Measurements from ENCODE around the gene TNIP1. TPM values are rescaled to one million over a fixed set of nuclear protein-coding genes. Genes with fewer than 3 reads are reported as not detected.

The TNIP1 gene
- total RNA-seq, 1 donor from 2014 or later, result 304 TPM

DNA sequence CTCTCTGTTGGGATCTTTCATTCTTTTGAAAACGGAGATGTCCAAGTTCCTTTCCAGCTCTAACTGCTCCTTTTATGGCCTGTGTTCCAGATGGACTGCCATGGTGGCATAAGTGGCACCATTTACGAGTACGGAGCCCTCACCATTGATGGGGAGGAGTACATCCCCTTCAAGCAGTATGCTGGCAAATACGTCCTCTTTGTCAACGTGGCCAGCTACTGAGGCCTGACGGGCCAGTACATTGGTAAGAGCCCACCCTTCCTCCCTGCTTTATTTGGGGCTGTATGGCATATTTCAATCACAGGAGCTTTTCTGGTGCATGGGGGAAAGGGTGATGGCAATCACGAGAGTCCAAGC lies 55.6 kb downstream of the TNIP1 start:
- H3K36me3 Mint-ChIP-seq (ENCODE audit: low read depth), result peaks cover 47% of the 10 kb centered on the region
- peaks cover 6% of the 10 kb centered on the region for H3K27me3 Mint-ChIP-seq (ENCODE audit: insufficient read depth)
- no peaks in the 10 kb centered on the region for H3K9me3 Mint-ChIP-seq
- intact Hi-C loops (cut with micrococcal nuclease), result no loop called here
- peaks cover 6% of the 10 kb centered on the region for H3K4me1 Mint-ChIP-seq (ENCODE audit: low read depth)
- H3K27ac Mint-ChIP-seq, result no peak overlapping the region
- no peak overlapping the region for H3K4me3 Mint-ChIP-seq
- DNase-seq (ENCODE audit: low spot score), result no peak

DNA sequence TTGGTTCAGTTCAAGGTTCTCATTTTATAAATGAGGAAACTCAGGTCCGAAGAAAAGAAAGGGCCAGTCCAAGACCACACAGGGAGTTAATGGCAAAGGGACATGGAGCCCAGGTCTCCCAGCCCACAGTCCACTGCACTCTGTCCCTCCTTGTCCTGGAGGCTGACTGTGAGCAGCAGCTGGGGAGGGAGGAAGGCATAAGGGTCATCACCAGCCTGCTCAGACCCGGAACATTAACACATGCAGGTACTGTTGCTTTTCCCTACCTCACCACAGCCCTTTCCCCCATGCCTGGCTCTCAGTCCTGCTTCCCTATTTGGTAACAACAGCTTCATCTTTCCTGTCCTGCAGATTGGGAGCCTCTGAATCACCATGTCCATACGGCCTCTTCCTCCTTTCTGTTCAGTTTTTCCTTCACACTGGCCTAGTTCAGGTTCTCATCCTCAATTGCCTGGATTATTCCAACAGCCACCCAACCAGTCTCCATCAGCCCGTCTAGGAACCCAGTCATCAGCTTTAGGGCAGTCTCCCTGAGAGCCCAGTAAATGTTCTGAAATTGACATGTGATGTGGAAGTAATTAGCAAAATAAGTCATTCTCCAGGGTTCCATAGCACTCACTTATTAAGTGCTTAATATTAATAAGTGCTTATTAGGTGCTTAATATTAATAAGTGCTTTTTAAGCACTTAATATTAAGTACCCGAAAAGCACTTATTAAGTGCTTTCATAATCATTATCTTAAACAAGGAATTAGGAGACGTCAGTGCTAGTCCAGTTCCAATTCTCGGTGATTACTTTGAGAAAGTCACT lies 56.2 kb downstream of the TNIP1 start:
- peak overlapping the region; percentile 8 for H3K27ac Mint-ChIP-seq
- DNase-seq (ENCODE audit: low spot score), result no peak
- no peak overlapping the region for H3K4me3 Mint-ChIP-seq
- no peaks in the 10 kb centered on the region for H3K9me3 Mint-ChIP-seq
- intact Hi-C loops (cut with micrococcal nuclease), result no loop called here
- peaks cover 12% of the 10 kb centered on the region for H3K27me3 Mint-ChIP-seq (ENCODE audit: insufficient read depth)
- peaks cover 46% of the 10 kb centered on the region for H3K36me3 Mint-ChIP-seq (ENCODE audit: low read depth)
- peaks cover 7% of the 10 kb centered on the region for H3K4me1 Mint-ChIP-seq (ENCODE audit: low read depth)

GRCh38 chr5:151023651-151024050 lies 57.2 kb downstream of the TNIP1 start:
- no peak overlapping the region for H3K27ac Mint-ChIP-seq
- H3K36me3 Mint-ChIP-seq (ENCODE audit: low read depth), result peaks cover 43% of the 10 kb centered on the region
- no peak overlapping the region for H3K4me3 Mint-ChIP-seq
- DNase-seq (ENCODE audit: low spot score), result no peak
- intact Hi-C loops (cut with micrococcal nuclease), result no loop called here
- no peaks in the 10 kb centered on the region for H3K9me3 Mint-ChIP-seq
- H3K27me3 Mint-ChIP-seq (ENCODE audit: insufficient read depth), result peaks cover 15% of the 10 kb centered on the region
- peaks cover 17% of the 10 kb centered on the region for H3K4me1 Mint-ChIP-seq (ENCODE audit: low read depth)

GRCh38 chr5:151023047-151023615 lies 57.7 kb downstream of the TNIP1 start:
- DNase-seq (ENCODE audit: low spot score), result no peak
- Mint-ChIP-seq H3K27ac (no peak overlapping the region), H3K27me3 (ENCODE audit: insufficient read depth) (peaks cover 15% of the 10 kb centered on the region), H3K4me3 (no peak overlapping the region), H3K4me1 (ENCODE audit: low read depth) (peaks cover 17% of the 10 kb centered on the region), H3K9me3 (no peaks in the 10 kb centered on the region), H3K36me3 (ENCODE audit: low read depth) (peaks cover 39% of the 10 kb centered on the region)
- intact Hi-C loops (cut with micrococcal nuclease), result no loop called here

DNA sequence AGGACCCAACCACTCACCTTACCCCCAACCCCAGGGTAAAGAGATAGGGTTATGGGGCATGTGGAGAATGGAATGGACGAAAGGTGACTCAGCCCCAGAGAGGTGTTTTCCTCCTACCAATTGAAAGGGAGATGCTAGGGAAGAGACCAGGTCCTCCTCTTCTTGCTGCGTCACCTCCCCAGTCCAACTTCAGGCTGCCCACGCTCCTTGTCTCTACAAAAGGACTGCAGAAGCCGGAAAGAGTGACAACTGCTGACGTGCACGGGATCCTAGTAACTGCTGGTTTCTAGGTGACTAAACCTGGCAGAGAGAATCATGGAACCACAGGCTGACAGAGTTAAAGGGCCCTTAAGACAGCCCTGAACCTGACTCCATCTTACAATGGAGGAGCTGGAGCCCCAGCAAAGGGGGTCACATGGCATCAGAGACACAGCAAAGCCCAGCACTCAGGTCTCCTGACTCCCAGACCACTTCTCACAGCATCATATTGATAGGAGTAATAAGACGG lies 58.3 kb downstream of the TNIP1 start:
- DNase-seq (ENCODE audit: low spot score), result no peak
- Mint-ChIP-seq H3K4me3 (no peak overlapping the region), H3K27ac (no peak overlapping the region), H3K4me1 (ENCODE audit: low read depth) (peaks cover 17% of the 10 kb centered on the region), H3K36me3 (ENCODE audit: low read depth) (peaks cover 40% of the 10 kb centered on the region), H3K9me3 (no peaks in the 10 kb centered on the region), H3K27me3 (ENCODE audit: insufficient read depth) (peaks cover 15% of the 10 kb centered on the region)
- intact Hi-C loops (cut with micrococcal nuclease), result no loop called here

DNA sequence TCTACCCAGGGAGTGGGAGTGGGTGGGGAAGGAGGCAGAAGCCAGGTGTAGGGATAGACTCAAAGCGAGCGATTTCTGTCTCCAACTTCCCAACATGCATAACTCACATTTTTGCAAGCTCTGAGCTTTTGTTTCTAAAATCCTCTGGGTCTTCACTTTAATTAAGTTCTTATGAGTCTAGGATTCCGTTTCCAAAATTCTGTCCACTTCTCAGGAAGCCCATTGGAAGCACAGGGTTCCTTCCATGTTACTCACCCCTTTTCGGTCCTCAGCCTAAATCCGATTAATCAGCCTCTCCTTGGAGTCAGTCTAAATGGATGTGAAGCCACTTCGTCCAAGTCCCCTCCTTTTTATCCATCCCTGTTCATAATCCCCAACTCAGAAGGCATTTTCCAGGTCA lies 59.1 kb downstream of the TNIP1 start:
- intact Hi-C loops (cut with micrococcal nuclease), result no loop called here
- Mint-ChIP-seq H3K27ac (no peak overlapping the region), H3K36me3 (ENCODE audit: low read depth) (peaks cover 44% of the 10 kb centered on the region), H3K27me3 (ENCODE audit: insufficient read depth) (peaks cover 15% of the 10 kb centered on the region), H3K4me1 (ENCODE audit: low read depth) (peaks cover 17% of the 10 kb centered on the region), H3K9me3 (no peaks in the 10 kb centered on the region), H3K4me3 (no peak overlapping the region)
- DNase-seq (ENCODE audit: low spot score), result no peak

DNA sequence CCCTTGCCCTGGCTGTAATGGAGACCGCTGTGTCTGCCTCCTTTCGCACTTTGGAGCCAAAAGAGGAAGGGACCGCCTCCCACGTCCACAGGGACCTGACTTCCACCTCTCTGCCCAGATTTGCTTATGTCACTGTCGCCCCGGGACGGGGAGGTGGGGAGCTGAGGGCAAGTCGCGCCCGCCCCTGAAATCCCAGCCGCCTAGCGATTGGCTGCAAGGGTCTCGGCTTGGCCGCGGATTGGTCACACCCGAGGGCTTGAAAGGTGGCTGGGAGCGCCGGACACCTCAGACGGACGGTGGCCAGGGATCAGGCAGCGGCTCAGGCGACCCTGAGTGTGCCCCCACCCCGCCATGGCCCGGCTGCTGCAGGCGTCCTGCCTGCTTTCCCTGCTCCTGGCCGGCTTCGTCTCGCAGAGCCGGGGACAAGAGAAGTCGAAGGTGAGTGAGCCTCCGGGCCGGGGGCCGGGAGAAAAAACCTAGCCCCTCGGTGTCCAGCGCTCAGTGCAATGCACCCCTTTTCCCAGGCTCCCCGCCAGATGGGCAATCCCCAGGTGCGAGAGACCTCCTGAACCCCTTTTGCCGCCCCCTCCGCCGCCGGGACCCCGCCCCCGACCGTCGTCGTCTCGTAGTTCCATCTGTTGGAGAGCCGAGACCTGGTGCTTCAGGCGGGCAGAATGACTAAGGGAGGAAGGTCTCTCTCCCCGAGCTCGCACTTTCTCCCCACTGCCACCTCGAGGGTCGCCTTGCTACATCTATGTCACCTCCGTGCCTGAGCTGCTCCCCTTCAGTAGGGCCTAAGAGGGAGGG lies 60.3 kb downstream of the TNIP1 start, which contains the start of gene GPX3:
GPX3 (plus strand) TSS at position 288 of the 807 bp plus-strand sequence; CDS start at position 352, 64 bp downstream.
- Mint-ChIP-seq H3K36me3 (ENCODE audit: low read depth) (peaks cover 34% of the 10 kb centered on the region), H3K4me1 (ENCODE audit: low read depth) (peaks cover 22% of the 10 kb centered on the region), H3K9me3 (no peaks in the 10 kb centered on the region), H3K27ac (no peak within 1 kb of the TSS), H3K27me3 (ENCODE audit: insufficient read depth) (peaks cover 15% of the 10 kb centered on the region), H3K4me3 (no peak within 1 kb of the TSS)
- no peak for DNase-seq (ENCODE audit: low spot score)
- intact Hi-C loops (cut with micrococcal nuclease), result no loop called here

DNA sequence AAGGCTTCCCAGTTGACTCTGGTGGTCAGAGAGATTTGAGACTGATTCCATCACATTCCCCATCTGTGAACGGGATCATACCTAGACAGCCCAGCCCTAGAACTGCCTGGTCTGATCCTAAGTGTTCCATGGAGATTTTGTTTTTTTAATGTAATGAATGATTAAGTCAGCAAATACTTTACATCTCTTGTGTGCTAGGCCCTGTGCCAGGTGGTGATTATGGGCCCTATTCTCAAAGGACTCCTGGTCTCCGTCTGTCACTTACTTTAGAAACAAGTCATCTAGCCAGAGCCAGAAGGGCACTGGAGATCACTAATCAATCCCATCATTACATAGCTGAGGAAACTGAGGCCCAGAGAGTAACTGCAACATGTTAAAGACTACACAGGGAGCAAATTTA lies 61.5 kb downstream of the TNIP1 start:
- intact Hi-C loops (cut with micrococcal nuclease), result no loop called here
- peaks cover 22% of the 10 kb centered on the region for H3K4me1 Mint-ChIP-seq (ENCODE audit: low read depth)
- no peak for DNase-seq (ENCODE audit: low spot score)
- no peak overlapping the region for H3K4me3 Mint-ChIP-seq
- peaks cover 26% of the 10 kb centered on the region for H3K36me3 Mint-ChIP-seq (ENCODE audit: low read depth)
- peaks cover 13% of the 10 kb centered on the region for H3K27me3 Mint-ChIP-seq (ENCODE audit: insufficient read depth)
- no peak overlapping the region for H3K27ac Mint-ChIP-seq
- H3K9me3 Mint-ChIP-seq, result no peaks in the 10 kb centered on the region

GRCh38 chr5:151018846-151019245 lies 62.0 kb downstream of the TNIP1 start:
- peaks cover 22% of the 10 kb centered on the region for H3K4me1 Mint-ChIP-seq (ENCODE audit: low read depth)
- H3K27me3 Mint-ChIP-seq (ENCODE audit: insufficient read depth), result peaks cover 13% of the 10 kb centered on the region
- no peak for DNase-seq (ENCODE audit: low spot score)
- intact Hi-C loops (cut with micrococcal nuclease), result no loop called here
- H3K27ac Mint-ChIP-seq, result no peak overlapping the region
- peaks cover 22% of the 10 kb centered on the region for H3K36me3 Mint-ChIP-seq (ENCODE audit: low read depth)
- no peaks in the 10 kb centered on the region for H3K9me3 Mint-ChIP-seq
- H3K4me3 Mint-ChIP-seq, result no peak overlapping the region

GRCh38 chr5:151017897-151018296 lies 62.9 kb downstream of the TNIP1 start:
- no peaks in the 10 kb centered on the region for H3K9me3 Mint-ChIP-seq
- intact Hi-C loops (cut with micrococcal nuclease), result no loop called here
- DNase-seq (ENCODE audit: low spot score), result no peak
- peaks cover 18% of the 10 kb centered on the region for H3K36me3 Mint-ChIP-seq (ENCODE audit: low read depth)
- peaks cover 13% of the 10 kb centered on the region for H3K27me3 Mint-ChIP-seq (ENCODE audit: insufficient read depth)
- no peak overlapping the region for H3K4me3 Mint-ChIP-seq
- no peak overlapping the region for H3K27ac Mint-ChIP-seq
- H3K4me1 Mint-ChIP-seq (ENCODE audit: low read depth), result peaks cover 22% of the 10 kb centered on the region

DNA sequence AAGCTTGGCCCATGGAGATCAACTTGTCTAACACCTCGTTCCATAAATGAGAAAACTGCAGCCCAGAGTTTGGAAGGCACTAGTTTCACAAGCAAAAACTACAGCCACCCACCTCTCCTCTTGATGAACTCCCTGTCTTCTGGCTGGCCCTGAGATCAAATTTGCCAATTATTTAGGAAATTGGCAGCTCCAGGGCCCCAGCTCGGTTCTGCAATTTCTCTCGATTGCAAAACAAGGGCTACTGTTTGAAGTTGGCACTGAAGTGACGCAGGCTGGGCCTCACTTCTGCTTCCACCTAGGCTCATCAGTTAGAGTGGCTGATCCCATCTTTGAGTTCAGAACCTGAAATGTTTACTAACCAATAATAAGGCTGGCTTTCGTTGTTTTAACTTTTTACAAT lies 64.1 kb downstream of the TNIP1 start:
- intact Hi-C loops (cut with micrococcal nuclease), result no loop called here
- H3K4me1 Mint-ChIP-seq (ENCODE audit: low read depth), result peaks cover 22% of the 10 kb centered on the region
- no peak overlapping the region for H3K27ac Mint-ChIP-seq
- no peak for DNase-seq (ENCODE audit: low spot score)
- no peak overlapping the region for H3K4me3 Mint-ChIP-seq
- peaks cover 13% of the 10 kb centered on the region for H3K27me3 Mint-ChIP-seq (ENCODE audit: insufficient read depth)
- H3K36me3 Mint-ChIP-seq (ENCODE audit: low read depth), result peaks cover 9% of the 10 kb centered on the region
- H3K9me3 Mint-ChIP-seq, result no peaks in the 10 kb centered on the region

- no peaks in the 10 kb centered on the region for H3K9me3 Mint-ChIP-seq
- DNase-seq (ENCODE audit: low spot score), result no peak
- H3K4me1 Mint-ChIP-seq (ENCODE audit: low read depth), result peaks cover 20% of the 10 kb centered on the region
- intact Hi-C loops (cut with micrococcal nuclease), result no loop called here
- no peak overlapping the region for H3K27ac Mint-ChIP-seq
- H3K36me3 Mint-ChIP-seq (ENCODE audit: low read depth), result peaks cover 8% of the 10 kb centered on the region
- H3K4me3 Mint-ChIP-seq, result no peak overlapping the region
- H3K27me3 Mint-ChIP-seq (ENCODE audit: insufficient read depth), result peaks cover 13% of the 10 kb centered on the region
Observed at GRCh38 chr5:151015974-151016587, 64.8 kb downstream of the TNIP1 start.

Data from activated T-helper 1 cell treated with anti-CD3 and anti-CD28 coated beads, Interleukin-12 subunit alpha, Interleukin-12 subunit beta, Interleukin-2, Interleukin-4 antibody, amounts not matched to agents 30 ng/mL and 10 ng/mL and 1 ng/mL, durations not matched to agents 14 hours and 24 hours and 36 hours (primary cell).